OCI-LY7 (cell line): ENCODE measurements around the gene SDF4. TPM values are rescaled to one million over a fixed set of nuclear protein-coding genes. Genes with fewer than 3 reads are reported as not detected.

Experiments
- BruUV-seq: library from RNA; stranded (reverse); fragments of 400-500 nt; replicated peaks from 2 replicates; lab custom pipeline; 2021; lab: Mats Ljungman, UMichigan
- CTCF ChIA-PET: fragments of 300-600 bp; sonication (Branson Sonifier 250); formaldehyde crosslinking; loops from one replicate; lab custom pipeline; 2022; ENCODE audit warnings: antibody characterized with exemption; ENCODE audit not compliant: unreplicated experiment; lab: Charles Lee
- POLR2A ChIA-PET: fragments of 300-600 bp; sonication (Branson Sonifier 250); formaldehyde crosslinking; loops from one replicate; lab custom pipeline; 2022; ENCODE audit warnings: antibody characterized with exemption; lab: Charles Lee
- DNase-seq: peaks from one replicate; pipeline ENCODE4 v3.0.0-alpha.2; 2015; ENCODE audit warnings: low spot score
- H2AFZ ChIP-seq: fragments of 200-600 bp; sonication (generic), shearing (Covaris generic); 2 replicates; pipeline ENCODE4 v1.6.1; 2014; ENCODE audit warnings: mild to moderate bottlenecking, antibody characterized with exemption, low read length, moderate library complexity
- H3K27ac ChIP-seq: fragments of 200-600 bp; sonication (generic); 2 replicates; pipeline ENCODE4 v1.5.1; 2014; ENCODE audit warnings: mixed run types, low read depth, mild to moderate bottlenecking, moderate library complexity, low read length, inconsistent platforms; ENCODE audit not compliant: poor library complexity, severe bottlenecking
- H3K36me3 ChIP-seq: fragments of 200-600 bp; sonication (generic); 2 replicates; pipeline ENCODE4 v1.6.1; 2014; ENCODE audit warnings: mild to moderate bottlenecking, antibody characterized with exemption, low read length, moderate library complexity, mixed read lengths; ENCODE audit not compliant: insufficient read depth
- H3K4me1 ChIP-seq: fragments of 200-600 bp; sonication (generic); 2 replicates; pipeline ENCODE4 v1.5.1; 2014; ENCODE audit warnings: mild to moderate bottlenecking, low read length; ENCODE audit not compliant: insufficient read depth, poor library complexity, severe bottlenecking
- H3K4me2 ChIP-seq: fragments of 200-600 bp; sonication (generic); 2 replicates; pipeline ENCODE4 v1.6.1; 2014; ENCODE audit warnings: mild to moderate bottlenecking, low read length
- H3K4me3 ChIP-seq: fragments of 200-600 bp; sonication (generic); 2 replicates; pipeline ENCODE4 v1.5.1; 2014; ENCODE audit warnings: mild to moderate bottlenecking, low read depth, low read length; ENCODE audit not compliant: poor library complexity, severe bottlenecking
- H3K79me2 ChIP-seq: fragments of 200-600 bp; sonication (generic); 2 replicates; pipeline ENCODE4 v1.6.1; 2016; ENCODE audit warnings: low read depth, mild to moderate bottlenecking, low read length, moderate library complexity, mixed read lengths; ENCODE audit not compliant: insufficient read depth
- H3K9me2 ChIP-seq: fragments of 200-600 bp; sonication (generic); 2 replicates; pipeline ENCODE4 v1.6.1; 2016; ENCODE audit warnings: mild to moderate bottlenecking, low read length, mixed read lengths; ENCODE audit not compliant: insufficient read depth
- H3K9me3 ChIP-seq: fragments of 200-600 bp; sonication (generic); 2 replicates; pipeline ENCODE4 v1.6.1; 2014; ENCODE audit warnings: mild to moderate bottlenecking, mixed run types, low read length, mixed read lengths
- H4K20me1 ChIP-seq: fragments of 200-600 bp; sonication (generic); 2 replicates; pipeline ENCODE4 v1.6.1; 2014; ENCODE audit warnings: mild to moderate bottlenecking, antibody characterized with exemption, low read length, moderate library complexity, mixed read lengths; ENCODE audit not compliant: insufficient read depth
- EZH2phosphoT487 ChIP-seq: fragments of 200-600 bp; sonication (generic); IDR thresholded peaks from 2 replicates; pipeline ENCODE4 v1.6.1; 2018; ENCODE audit warnings: low read depth, borderline replicate concordance, mild to moderate bottlenecking, mixed run types, antibody characterized with exemption, low read length, moderate library complexity, mixed read lengths
- intact Hi-C: fragments of 100-400 bp; cut with micrococcal nuclease; formaldehyde crosslinking; loops from one replicate; pipeline ENCODE4 v1.10.0; 2022; ENCODE audit not compliant: unreplicated experiment
- total RNA-seq, 2 experiments: library from RNA; depleted of rRNA in 1 of 2; stranded (reverse); fragments of >200 nt in 1 of 2; shearing (Covaris generic) in 1 of 2; gene quantifications; 2 replicates each; pipeline ENCODE4 v1.2.3, GENCODE V29; 2014 to 2022
- TF ChIP-seq, protein P1 (sequence below): fragments of 200-600 bp; sonication (generic); conservative IDR thresholded peaks from 2 replicates; pipeline ENCODE4 v1.5.1; 2014; ENCODE audit warnings: mild to moderate bottlenecking, antibody characterized with exemption, low read length, moderate library complexity, mixed read lengths

Gene SDF4
- total RNA-seq, 2 experiments from 2014 or later, result 47.7 to 85.7 TPM

DNA sequence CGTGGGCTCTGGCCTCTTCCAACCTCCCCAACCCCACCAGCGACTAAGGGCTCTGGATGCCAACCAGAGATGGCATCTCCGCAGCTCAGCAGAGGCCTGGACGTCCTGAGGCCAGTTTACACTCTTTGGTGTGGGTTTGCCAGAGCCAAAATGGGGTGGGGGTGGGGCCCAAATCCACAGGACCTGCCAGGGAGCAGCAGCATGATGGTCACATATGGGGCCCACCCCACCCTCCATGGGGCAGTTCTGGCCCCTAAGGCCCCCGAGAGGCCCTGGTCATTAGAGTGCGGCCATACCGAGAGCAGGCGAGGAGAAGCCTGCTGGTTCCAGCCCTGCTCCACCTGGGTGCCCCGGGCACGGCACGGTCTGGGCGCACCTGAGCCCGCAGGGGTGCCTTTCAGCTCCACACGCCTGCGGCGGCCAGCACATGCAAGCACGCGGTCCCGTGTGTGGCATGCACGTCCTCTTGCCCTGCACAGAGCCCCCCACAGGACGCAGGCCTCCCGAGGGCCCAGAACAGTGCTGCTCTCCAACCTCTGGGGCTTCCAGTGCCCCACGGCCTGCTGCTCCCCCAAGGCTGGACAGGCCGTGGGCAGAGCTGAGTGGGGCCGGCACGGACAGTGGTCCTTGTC is 9.9 kb upstream of the SDF4 start:
- TF ChIP-seq, protein P1, sequence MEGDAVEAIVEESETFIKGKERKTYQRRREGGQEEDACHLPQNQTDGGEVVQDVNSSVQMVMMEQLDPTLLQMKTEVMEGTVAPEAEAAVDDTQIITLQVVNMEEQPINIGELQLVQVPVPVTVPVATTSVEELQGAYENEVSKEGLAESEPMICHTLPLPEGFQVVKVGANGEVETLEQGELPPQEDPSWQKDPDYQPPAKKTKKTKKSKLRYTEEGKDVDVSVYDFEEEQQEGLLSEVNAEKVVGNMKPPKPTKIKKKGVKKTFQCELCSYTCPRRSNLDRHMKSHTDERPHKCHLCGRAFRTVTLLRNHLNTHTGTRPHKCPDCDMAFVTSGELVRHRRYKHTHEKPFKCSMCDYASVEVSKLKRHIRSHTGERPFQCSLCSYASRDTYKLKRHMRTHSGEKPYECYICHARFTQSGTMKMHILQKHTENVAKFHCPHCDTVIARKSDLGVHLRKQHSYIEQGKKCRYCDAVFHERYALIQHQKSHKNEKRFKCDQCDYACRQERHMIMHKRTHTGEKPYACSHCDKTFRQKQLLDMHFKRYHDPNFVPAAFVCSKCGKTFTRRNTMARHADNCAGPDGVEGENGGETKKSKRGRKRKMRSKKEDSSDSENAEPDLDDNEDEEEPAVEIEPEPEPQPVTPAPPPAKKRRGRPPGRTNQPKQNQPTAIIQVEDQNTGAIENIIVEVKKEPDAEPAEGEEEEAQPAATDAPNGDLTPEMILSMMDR, result no peak
- no peak for TF ChIP-seq EZH2phosphoT487
- H3K36me3 ChIP-seq, result no peaks in the 10 kb centered on the region
- H3K4me2 ChIP-seq, result no peak overlapping the region
- BruUV-seq, result no TSS peak
- H3K4me1 ChIP-seq, result no peaks in the 10 kb centered on the region
- no peak overlapping the region for H3K4me3 ChIP-seq
- no peak overlapping the region for H3K27ac ChIP-seq
- H4K20me1 ChIP-seq, result no peaks in the 10 kb centered on the region
- DNase-seq, result no peak
- intact Hi-C loops, result no loop called here
- H3K79me2 ChIP-seq, result no peaks in the 10 kb centered on the region
- no peaks in the 10 kb centered on the region for H3K9me3 ChIP-seq
- H3K9me2 ChIP-seq, result no peaks in the 10 kb centered on the region
- no peak overlapping the region for H2AFZ ChIP-seq
- ChIA-PET CTCF (no interaction called here), POLR2A (no interaction called here)

DNA sequence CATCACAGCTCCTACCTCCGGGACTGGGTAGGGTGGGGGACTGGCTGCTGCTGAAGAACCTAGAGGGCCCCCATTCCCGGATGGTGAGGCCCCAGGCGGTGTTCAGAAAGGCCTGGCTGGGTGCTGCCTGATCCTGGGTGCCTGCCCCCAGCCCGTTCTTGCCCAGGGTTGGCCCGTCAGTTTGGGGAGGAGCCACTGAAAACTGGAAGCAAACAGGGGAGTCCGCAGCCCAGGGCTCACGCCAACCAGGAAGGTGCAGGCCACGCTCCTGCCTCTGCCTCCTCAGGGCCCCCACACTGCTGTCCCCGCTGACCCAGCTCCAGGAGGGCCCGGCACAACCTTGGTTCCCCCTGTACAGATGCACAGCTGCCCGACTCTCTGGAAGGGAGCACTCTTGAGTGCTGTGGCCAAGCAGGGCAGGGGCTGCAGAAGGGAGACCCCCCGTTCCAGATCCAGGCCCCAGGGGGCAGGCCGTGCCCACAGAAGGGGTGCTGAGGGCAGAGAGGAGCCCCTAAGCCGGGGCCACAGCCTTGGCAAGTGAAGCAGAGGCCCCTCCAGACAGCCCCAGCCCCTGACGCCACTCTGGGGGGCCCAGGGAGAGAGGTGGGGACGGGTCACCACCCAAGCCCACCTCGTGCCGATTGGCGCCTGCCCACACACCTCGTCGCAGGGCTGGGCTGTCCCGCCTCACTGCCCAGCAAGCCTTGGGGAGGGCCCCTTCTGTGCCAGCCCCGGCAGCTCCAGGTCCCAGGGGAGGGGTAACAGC is 9.2 kb upstream of the SDF4 start:
- TF ChIP-seq, protein P1, result no peak
- no peak for TF ChIP-seq EZH2phosphoT487

DNA sequence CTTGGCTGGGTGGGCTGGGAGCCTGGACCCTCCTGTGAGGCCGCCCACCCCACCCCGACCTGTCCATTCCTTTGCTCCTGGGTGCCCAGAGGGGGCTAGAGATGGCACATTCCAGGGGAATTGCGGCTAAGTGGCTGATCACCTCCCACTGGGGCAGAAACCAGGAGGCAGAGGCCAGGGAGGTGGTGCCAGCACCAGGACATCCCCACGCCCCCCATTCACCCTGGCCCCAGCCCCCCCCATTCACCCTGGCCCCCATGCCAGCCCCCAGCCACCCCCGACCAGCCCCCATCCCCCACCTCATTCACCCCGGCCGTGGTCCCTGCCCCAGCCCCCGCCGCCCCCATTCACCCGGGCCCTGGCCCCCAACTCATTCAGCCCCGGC is 8.5 kb upstream of the SDF4 start:
- Histone ChIP-seq H3K4me2 (no peak overlapping the region), H3K4me1 (no peaks in the 10 kb centered on the region)

More for the DNA sequence above, 9.2 kb upstream of the SDF4 start:
- Histone ChIP-seq H3K9me3 (no peaks in the 10 kb centered on the region), H3K36me3 (no peaks in the 10 kb centered on the region), H3K9me2 (no peaks in the 10 kb centered on the region), H3K4me1 (no peaks in the 10 kb centered on the region), H3K79me2 (no peaks in the 10 kb centered on the region), H3K4me2 (no peak overlapping the region), H2AFZ (no peak overlapping the region), H3K27ac (no peak overlapping the region), H3K4me3 (no peak overlapping the region), H4K20me1 (no peaks in the 10 kb centered on the region)
- no peak for DNase-seq
- ChIA-PET CTCF (no interaction called here), POLR2A (no interaction called here)
- no TSS peak for BruUV-seq
- intact Hi-C loops, result no loop called here

More for the DNA sequence above, 8.5 kb upstream of the SDF4 start:
- BruUV-seq, result no TSS peak
- intact Hi-C loops, result no loop called here
- TF ChIP-seq, protein P1, result no peak
- TF ChIP-seq EZH2phosphoT487, result no peak
- no peak overlapping the region for H2AFZ ChIP-seq
- H4K20me1 ChIP-seq, result no peaks in the 10 kb centered on the region
- H3K9me2 ChIP-seq, result no peaks in the 10 kb centered on the region
- H3K27ac ChIP-seq, result no peak overlapping the region
- no peak overlapping the region for H3K4me3 ChIP-seq
- ChIA-PET CTCF (no interaction called here), POLR2A (no interaction called here)
- H3K36me3 ChIP-seq, result no peaks in the 10 kb centered on the region
- no peaks in the 10 kb centered on the region for H3K9me3 ChIP-seq
- no peaks in the 10 kb centered on the region for H3K79me2 ChIP-seq
- DNase-seq, result no peak
